ENCODE results near the gene EHBP1L1.

EHBP1L1 gene

GRCh38 chr11:65575568-65576231 is at the start of gene EHBP1L1:
TSS of gene EHBP1L1 (plus strand) at chr11:65576053. CDS start at chr11:65576303, 250 bp downstream.
- peak in 1 of 2 donors; percentile 7 for DNase-seq

GRCh38 chr11:65526744-65527143 is 49.1 kb upstream of the EHBP1L1 start:
- no peak for DNase-seq

- no peak for DNase-seq
Measured at GRCh38 chr11:65528819-65529350, 47.0 kb upstream of the EHBP1L1 start.

- DNase-seq: no peak
Measured at GRCh38 chr11:65529475-65530156, 46.2 kb upstream of the EHBP1L1 start.

GRCh38 chr11:65530157-65530496 is 45.7 kb upstream of the EHBP1L1 start:
- no peak for DNase-seq

GRCh38 chr11:65532388-65533064 is 43.3 kb upstream of the EHBP1L1 start:
- DNase-seq: no peak

- DNase-seq: no peak
Measured at GRCh38 chr11:65535102-65535501, 40.8 kb upstream of the EHBP1L1 start.

GRCh38 chr11:65536412-65537295 is 39.2 kb upstream of the EHBP1L1 start:
- no peak for DNase-seq

- DNase-seq: no peak
Measured at GRCh38 chr11:65537296-65537597, 38.6 kb upstream of the EHBP1L1 start.

- DNase-seq: no peak
Measured at GRCh38 chr11:65537620-65538231, 38.1 kb upstream of the EHBP1L1 start.

GRCh38 chr11:65538232-65538914 is 37.5 kb upstream of the EHBP1L1 start:
- DNase-seq: no peak

- DNase-seq: no peak
Measured at GRCh38 chr11:65538915-65539743, 36.7 kb upstream of the EHBP1L1 start.

- DNase-seq: no peak
Measured at GRCh38 chr11:65539744-65540289, 36.0 kb upstream of the EHBP1L1 start.

GRCh38 chr11:65540290-65541092 is 35.4 kb upstream of the EHBP1L1 start:
- peak; percentile 68 to 93 for DNase-seq

GRCh38 chr11:65541093-65541982 is 34.5 kb upstream of the EHBP1L1 start:
- DNase-seq: no peak

GRCh38 chr11:65542738-65543390 is 33.0 kb upstream of the EHBP1L1 start:
- no peak for DNase-seq

GRCh38 chr11:65545853-65546216 is 30.0 kb upstream of the EHBP1L1 start:
- DNase-seq: no peak
